H1 (cell line): ENCODE data around the gene LGALS4. TPM values are rescaled to one million over a fixed set of nuclear protein-coding genes. Genes with fewer than 3 reads are reported as not detected.

Experiments
- BRCA1 ChIP-seq: IDR thresholded peaks from 2 replicates; pipeline ENCODE4 v1.6.1; 2012; ENCODE audit warnings: low read depth, low read length, improper control_type of control experiment
- CHD1 ChIP-seq: IDR thresholded peaks from 2 replicates; pipeline ENCODE4 v1.6.1; 2012; ENCODE audit warnings: low read depth, low read length, improper control_type of control experiment
- CTBP2 ChIP-seq: IDR thresholded peaks from 2 replicates; pipeline ENCODE4 v1.7.0; 2011; ENCODE audit warnings: borderline replicate concordance, mild to moderate bottlenecking, moderate library complexity, mixed read lengths, low read length; ENCODE audit not compliant: insufficient read depth, insufficient read length
- RNF2 ChIP-seq: fragments of 200-900, 300-1000 bp; sonication (generic); IDR thresholded peaks from 2 replicates; pipeline ENCODE4 v1.7.1; 2016; ENCODE audit warnings: borderline replicate concordance, low read depth, mild to moderate bottlenecking, antibody characterized with exemption, low read length; ENCODE audit not compliant: poor library complexity, severe bottlenecking; ENCODE audit errors: missing control alignments
- SP4 ChIP-seq: IDR thresholded peaks from 2 replicates; pipeline ENCODE4 v1.6.1; 2012; ENCODE audit warnings: low read length, inconsistent platforms
- TAF1 ChIP-seq: IDR thresholded peaks from 2 replicates; pipeline ENCODE4 v1.6.1; 2011; ENCODE audit warnings: mild to moderate bottlenecking, low read depth, low read length
- TEAD4 ChIP-seq: IDR thresholded peaks from 2 replicates; pipeline ENCODE4 v1.6.1; 2012; ENCODE audit warnings: low read depth, low read length, inconsistent platforms, mixed read lengths
- USF2 ChIP-seq: IDR thresholded peaks from 2 replicates; pipeline ENCODE4 v1.6.1; 2011; ENCODE audit warnings: low read length, improper control_type of control experiment
- ZNF274 ChIP-seq: IDR thresholded peaks from 2 replicates; pipeline ENCODE4 v1.7.0; 2012; ENCODE audit warnings: low read length, borderline replicate concordance; ENCODE audit errors: extremely low read depth
- polyA plus RNA-seq, 7 experiments: library from polyadenylated mRNA; depleted of rRNA in 3 of 7; stranded (reverse) in 5 of 7; unstranded in 2 of 7; fragments of >200 nt in 5 of 7; fragments of 200-250 nt in 2 of 7; gene quantifications; 1 replicate in 5 of 7; 2 replicates in 1 of 7; 4 replicates in 1 of 7; pipeline versions ENCODE4 v1.2.1 to v1.2.3, GENCODE V29; 2011 to 2013; ENCODE audit warnings: missing spikeins in 2 of 7, mixed read lengths in 2 of 7
- total RNA-seq: library from RNA; stranded (reverse); fragmentation: NEBNext Ultra II Directional; extraction: Animal tissue kit (Norgen Biotek cat#: 25700); gene quantifications from 2 replicates; pipeline ENCODE4 v1.2.1, GENCODE V29; 2021
- TF ChIP-seq, protein P1 (sequence below): IDR thresholded peaks from 2 replicates; pipeline ENCODE4 v1.6.1; 2011; ENCODE audit warnings: low read depth, mild to moderate bottlenecking, low read length; ENCODE audit not compliant: insufficient read depth
- TF ChIP-seq, protein P2 (sequence below): IDR thresholded peaks from 2 replicates; pipeline ENCODE4 v1.6.1; 2012; ENCODE audit warnings: inconsistent platforms

The LGALS4 gene
- total and polyA plus RNA-seq, 2 of the 8 experiments (the other 6 are each of a cell fraction or from before 2014, with no cell fraction given), result 0.32 to 0.37 TPM

DNA sequence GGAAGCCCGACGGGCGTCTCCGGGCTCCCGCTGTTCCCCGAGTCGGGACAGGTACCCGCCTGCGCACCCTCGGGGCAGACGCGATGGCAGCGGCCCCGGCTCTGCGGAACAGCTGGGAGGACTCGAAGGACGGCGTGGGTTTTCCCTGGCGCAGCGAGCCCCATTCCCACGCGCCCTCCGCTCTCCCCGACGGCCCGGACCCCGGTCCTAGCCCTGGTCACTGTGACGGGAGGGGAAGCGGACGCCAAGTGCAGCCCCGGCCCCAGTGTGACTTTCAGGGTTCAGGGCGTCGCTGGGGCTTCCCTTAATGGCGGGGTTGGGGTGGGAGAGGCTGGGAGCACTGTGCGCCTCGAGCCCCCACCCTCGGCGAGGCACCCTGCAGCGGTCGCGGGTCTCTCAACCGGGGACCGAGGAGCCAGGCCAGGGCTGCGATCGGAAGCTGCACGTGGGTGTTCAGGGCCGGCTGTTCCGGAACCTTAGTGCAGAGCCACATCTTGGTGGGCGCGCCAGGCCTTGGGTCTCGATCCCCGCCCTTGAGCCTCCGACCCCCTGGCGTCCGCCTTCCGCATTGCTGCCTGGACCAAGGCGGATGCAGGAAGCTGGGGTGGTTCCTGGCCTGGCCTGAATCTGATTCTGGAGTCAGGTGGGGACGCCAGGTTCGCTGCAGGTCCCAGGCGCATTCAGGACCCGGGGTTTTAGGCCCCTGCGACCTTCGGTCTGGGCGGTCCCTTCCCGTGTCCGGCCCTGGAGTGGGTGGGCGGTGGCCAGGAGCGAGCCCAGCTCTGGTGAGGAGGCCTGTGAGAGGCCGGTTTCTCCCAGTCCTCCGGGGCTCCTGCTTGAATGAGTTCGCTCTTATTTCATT is 20.3 kb downstream of the LGALS4 start (continued):
- TF ChIP-seq, protein P1, sequence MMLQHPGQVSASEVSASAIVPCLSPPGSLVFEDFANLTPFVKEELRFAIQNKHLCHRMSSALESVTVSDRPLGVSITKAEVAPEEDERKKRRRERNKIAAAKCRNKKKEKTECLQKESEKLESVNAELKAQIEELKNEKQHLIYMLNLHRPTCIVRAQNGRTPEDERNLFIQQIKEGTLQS, result no peak
- TF ChIP-seq RNF2, result no peak
- no peak for TF ChIP-seq USF2
- TF ChIP-seq SP4, result no peak
- TF ChIP-seq CTBP2, result no peak
- TF ChIP-seq ZNF274, result no peak
- TF ChIP-seq TAF1, result peak; percentile 28
- TF ChIP-seq, protein P2, sequence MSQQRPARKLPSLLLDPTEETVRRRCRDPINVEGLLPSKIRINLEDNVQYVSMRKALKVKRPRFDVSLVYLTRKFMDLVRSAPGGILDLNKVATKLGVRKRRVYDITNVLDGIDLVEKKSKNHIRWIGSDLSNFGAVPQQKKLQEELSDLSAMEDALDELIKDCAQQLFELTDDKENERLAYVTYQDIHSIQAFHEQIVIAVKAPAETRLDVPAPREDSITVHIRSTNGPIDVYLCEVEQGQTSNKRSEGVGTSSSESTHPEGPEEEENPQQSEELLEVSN, result peak; percentile 23; the same call in 1 of the 2 replicates
- no peak for TF ChIP-seq CHD1
- TF ChIP-seq TEAD4, result 0 out of 2 replicates have a peak, but pooled peaks have one; percentile 29
- no peak for TF ChIP-seq BRCA1
